T-helper 17 cell (primary cell): ENCODE results near the gene SDC4. TPM values are rescaled to one million over a fixed set of nuclear protein-coding genes. Genes with fewer than 3 reads are reported as not detected.

ENCODE experiments used
- ATAC-seq: fragments of 150-1000 bp; cut with Tn5 transposase; 2 replicates; pipeline ENCODE4 v1.10.0; 2021; ENCODE audit warnings: mild to moderate bottlenecking, moderate library complexity
- DNase-seq, 3 donors: peaks; one replicate each; pipeline versions ENCODE4 v3.0.0 to v3.0.0-alpha.2; 2020 to 2021
- H3K9me3 ChIP-seq: one replicate; pipeline ENCODE4 v1.7.0; 2013; ENCODE audit warnings: low read length, mild to moderate bottlenecking; ENCODE audit not compliant: control insufficient read depth, poor library complexity, severe bottlenecking
- H3K27ac Mint-ChIP-seq: one replicate; pipeline ENCODE4 v1.8.0; 2022; ENCODE audit warnings: mild to moderate bottlenecking, moderate library complexity, mixed read lengths
- H3K27me3 Mint-ChIP-seq: one replicate; pipeline ENCODE4 v1.8.0; 2022; ENCODE audit warnings: mixed read lengths
- H3K36me3 Mint-ChIP-seq: one replicate; pipeline ENCODE4 v1.8.0; 2022; ENCODE audit warnings: low read depth, mixed read lengths
- H3K4me1 Mint-ChIP-seq: one replicate; pipeline ENCODE4 v1.8.0; 2022; ENCODE audit warnings: mild to moderate bottlenecking, mixed read lengths
- H3K4me3 Mint-ChIP-seq: one replicate; pipeline ENCODE4 v1.8.0; 2022; ENCODE audit warnings: mild to moderate bottlenecking, moderate library complexity, mixed read lengths
- total RNA-seq, 4 donors: library from RNA in 2 of 4; stranded (reverse) in 2 of 4; gene quantifications; one replicate each; pipeline ENCODE4 v1.2.3 and lab custom pipeline; 2022 to 2026

SDC4 gene
- 1 to 10 TPM; 2.7 to 5.3 TPM for total RNA-seq
- total RNA-seq (lab: John Stamatoyannopoulos, UW): 6.0 to 11.4 reads per million in 2 donors

GRCh38 chr20:45347936-45348778, at the start of gene SDC4:
TSS of gene SDC4 (minus strand) at chr20:45348424. CDS start at chr20:45348384, 40 bp downstream.
- Mint-ChIP-seq H3K4me1 (peaks cover 14% of the 10 kb centered on the region), H3K4me3 (peak within 1 kb of the TSS; percentile 88), H3K27me3 (no peaks in the 10 kb centered on the region), H3K36me3 (no peaks in the 10 kb centered on the region), H3K27ac (peak within 1 kb of the TSS; percentile 84)
- no peaks in the 10 kb centered on the region for H3K9me3 ChIP-seq
- ATAC-seq (peak; percentile 93), DNase-seq (peak; percentile 52 to 69 (median 68))

GRCh38 chr20:45395114-45395415, 46.8 kb upstream of the SDC4 start:
- Mint-ChIP-seq H3K4me3 (no peak overlapping the region), H3K36me3 (peaks cover 2% of the 10 kb centered on the region)

GRCh38 chr20:45394221-45395113, 46.2 kb upstream of the SDC4 start:
- Mint-ChIP-seq H3K4me1 (peaks cover 15% of the 10 kb centered on the region), H3K36me3 (peaks cover 2% of the 10 kb centered on the region), H3K27ac (no peak overlapping the region), H3K4me3 (no peak overlapping the region), H3K27me3 (no peaks in the 10 kb centered on the region)
- DNase-seq (no peak), ATAC-seq (no peak)
- H3K9me3 ChIP-seq: no peaks in the 10 kb centered on the region

More at GRCh38 chr20:45395114-45395415, 46.8 kb upstream of the SDC4 start:
- Mint-ChIP-seq H3K27me3 (no peaks in the 10 kb centered on the region), H3K27ac (no peak overlapping the region), H3K4me1 (peaks cover 9% of the 10 kb centered on the region)
- DNase-seq (no peak), ATAC-seq (no peak)
- H3K9me3 ChIP-seq: no peaks in the 10 kb centered on the region

- H3K4me1 Mint-ChIP-seq: peaks cover 12% of the 10 kb centered on the region
- DNase-seq (no peak), ATAC-seq (no peak)
- H3K27me3 Mint-ChIP-seq: no peaks in the 10 kb centered on the region
- peaks cover 2% of the 10 kb centered on the region for H3K36me3 Mint-ChIP-seq
- no peak overlapping the region for H3K4me3 Mint-ChIP-seq
- H3K9me3 ChIP-seq: no peaks in the 10 kb centered on the region
- H3K27ac Mint-ChIP-seq: no peak overlapping the region
Measured at GRCh38 chr20:45392733-45393132, 44.5 kb upstream of the SDC4 start.

- no peaks in the 10 kb centered on the region for H3K9me3 ChIP-seq
- H3K36me3 Mint-ChIP-seq: peaks cover 4% of the 10 kb centered on the region
- H3K4me3 Mint-ChIP-seq: peak overlapping the region; percentile 63
- H3K4me1 Mint-ChIP-seq: peaks cover 14% of the 10 kb centered on the region
- DNase-seq: no peak
- H3K27ac Mint-ChIP-seq: peak overlapping the region; percentile 70
- no peaks in the 10 kb centered on the region for H3K27me3 Mint-ChIP-seq
- ATAC-seq: no peak
Measured at GRCh38 chr20:45391559-45391958, 43.3 kb upstream of the SDC4 start.

- ATAC-seq: no peak
- H3K27me3 Mint-ChIP-seq: no peaks in the 10 kb centered on the region
Measured at GRCh38 chr20:45390931-45391330, 42.7 kb upstream of the SDC4 start.

GRCh38 chr20:45387274-45387673, 39.0 kb upstream of the SDC4 start:
- H3K9me3 ChIP-seq: no peaks in the 10 kb centered on the region
- Mint-ChIP-seq H3K36me3 (peaks cover 2% of the 10 kb centered on the region), H3K27me3 (no peaks in the 10 kb centered on the region), H3K27ac (no peak overlapping the region), H3K4me3 (no peak overlapping the region), H3K4me1 (peaks cover 16% of the 10 kb centered on the region)
- no peak for DNase-seq
- no peak for ATAC-seq

More at GRCh38 chr20:45390931-45391330, 42.7 kb upstream of the SDC4 start:
- Mint-ChIP-seq H3K4me3 (no peak overlapping the region), H3K27ac (no peak overlapping the region), H3K36me3 (peaks cover 4% of the 10 kb centered on the region), H3K4me1 (peaks cover 14% of the 10 kb centered on the region)
- no peaks in the 10 kb centered on the region for H3K9me3 ChIP-seq
- no peak for DNase-seq

- Mint-ChIP-seq H3K27ac (no peak within 1 kb of the TSS), H3K4me3 (no peak within 1 kb of the TSS)
Measured at GRCh38 chr20:45378191-45378590, 30.0 kb upstream of the SDC4 start, which contains the start of gene TP53TG5. TSS of gene TP53TG5 (minus strand) at chr20:45378325. CDS start at chr20:45378236, 89 bp downstream.

GRCh38 chr20:45377269-45377668, 29.0 kb upstream of the SDC4 start:
- peaks cover 2% of the 10 kb centered on the region for H3K36me3 Mint-ChIP-seq
- H3K27me3 Mint-ChIP-seq: no peaks in the 10 kb centered on the region
- ATAC-seq: no peak
- no peak for DNase-seq
- H3K27ac Mint-ChIP-seq: no peak overlapping the region
- peaks cover 15% of the 10 kb centered on the region for H3K4me1 Mint-ChIP-seq
- no peaks in the 10 kb centered on the region for H3K9me3 ChIP-seq
- no peak overlapping the region for H3K4me3 Mint-ChIP-seq

More at GRCh38 chr20:45378191-45378590, 30.0 kb upstream of the SDC4 start, which contains the start of gene TP53TG5:
- Mint-ChIP-seq H3K36me3 (peaks cover 2% of the 10 kb centered on the region), H3K27me3 (no peaks in the 10 kb centered on the region), H3K4me1 (peaks cover 15% of the 10 kb centered on the region)
- ATAC-seq (no peak), DNase-seq (no peak)
- no peaks in the 10 kb centered on the region for H3K9me3 ChIP-seq

- H3K27me3 Mint-ChIP-seq: no peaks in the 10 kb centered on the region
- DNase-seq (no peak), ATAC-seq (no peak)
- H3K9me3 ChIP-seq: no peaks in the 10 kb centered on the region
- H3K4me3 Mint-ChIP-seq: peak overlapping the region; percentile 52
- H3K36me3 Mint-ChIP-seq: no peaks in the 10 kb centered on the region
- H3K4me1 Mint-ChIP-seq: peaks cover 16% of the 10 kb centered on the region
- no peak overlapping the region for H3K27ac Mint-ChIP-seq
Measured at GRCh38 chr20:45374966-45375365, 26.7 kb upstream of the SDC4 start.

GRCh38 chr20:45374101-45374467, 25.9 kb upstream of the SDC4 start:
- peak overlapping the region; percentile 91 for H3K4me3 Mint-ChIP-seq

GRCh38 chr20:45373353-45374100, 25.3 kb upstream of the SDC4 start:
- DNase-seq (peak; percentile 76 to 90 (median 80)), ATAC-seq (peak; percentile 90)
- Mint-ChIP-seq H3K4me1 (peaks cover 16% of the 10 kb centered on the region), H3K27ac (peak overlapping the region; percentile 82), H3K36me3 (no peaks in the 10 kb centered on the region), H3K4me3 (peak overlapping the region; percentile 91), H3K27me3 (no peaks in the 10 kb centered on the region)
- no peaks in the 10 kb centered on the region for H3K9me3 ChIP-seq

More at GRCh38 chr20:45374101-45374467, 25.9 kb upstream of the SDC4 start:
- peaks cover 16% of the 10 kb centered on the region for H3K4me1 Mint-ChIP-seq
- DNase-seq (no peak), ATAC-seq (no peak)
- H3K27me3 Mint-ChIP-seq: no peaks in the 10 kb centered on the region
- peak overlapping the region; percentile 82 for H3K27ac Mint-ChIP-seq
- H3K9me3 ChIP-seq: no peaks in the 10 kb centered on the region
- H3K36me3 Mint-ChIP-seq: no peaks in the 10 kb centered on the region
